Measurements from ENCODE around the gene UGDH. TPM values are rescaled to one million over a fixed set of nuclear protein-coding genes. Genes with fewer than 3 reads are reported as not detected.
"Not testable (repeated sequence)": the region's sequence is repeated elsewhere in the genome, so short reads cannot be mapped to it uniquely, and the experiment has no call there.

Gene UGDH
- total RNA-seq, 1 donor from 2014 or later, result 65.0 TPM

DNA sequence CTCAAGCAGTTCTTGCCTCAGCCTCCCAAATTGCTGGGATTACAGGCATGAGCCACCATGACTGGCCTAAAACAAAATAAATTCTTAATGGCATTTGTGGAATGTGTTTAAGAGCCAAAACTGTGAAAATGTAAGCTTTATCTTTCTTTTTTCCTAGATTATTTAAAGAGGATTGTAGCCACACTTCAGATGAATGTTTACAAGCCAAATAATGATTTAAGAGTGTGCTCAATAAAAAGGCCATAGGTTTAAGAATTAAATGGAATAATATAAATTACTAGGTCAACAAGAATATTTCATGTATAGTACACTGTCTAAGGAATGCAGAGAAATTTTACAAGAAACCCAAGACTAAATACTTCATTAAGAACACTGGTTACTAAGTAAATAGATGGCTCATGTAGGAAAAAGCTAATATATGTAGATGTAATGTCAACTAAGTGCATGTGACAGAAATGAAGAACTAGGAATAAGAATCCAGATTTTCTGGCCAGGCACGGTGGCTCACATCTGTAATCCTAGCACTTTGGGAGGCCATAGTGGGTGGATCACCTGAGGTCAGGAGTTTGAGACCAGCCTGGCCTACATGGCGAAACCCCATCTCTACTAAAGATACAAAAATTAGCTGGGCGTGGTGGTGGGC is 21.3 kb upstream of the UGDH start:
- no peaks in the 10 kb centered on the region for H3K27me3 ChIP-seq (ENCODE audit: control insufficient read depth, insufficient read depth, low read length)
- FAIRE-seq (no peak), DNase-seq (ENCODE audit: low read depth) (no peak)
- H3K36me3 ChIP-seq (ENCODE audit: control insufficient read depth, insufficient read depth, low read length), result no peaks in the 10 kb centered on the region
- H3K4me3 ChIP-seq (ENCODE audit: low read depth, low read length), result no peak overlapping the region
- TF ChIP-seq, protein P1, sequence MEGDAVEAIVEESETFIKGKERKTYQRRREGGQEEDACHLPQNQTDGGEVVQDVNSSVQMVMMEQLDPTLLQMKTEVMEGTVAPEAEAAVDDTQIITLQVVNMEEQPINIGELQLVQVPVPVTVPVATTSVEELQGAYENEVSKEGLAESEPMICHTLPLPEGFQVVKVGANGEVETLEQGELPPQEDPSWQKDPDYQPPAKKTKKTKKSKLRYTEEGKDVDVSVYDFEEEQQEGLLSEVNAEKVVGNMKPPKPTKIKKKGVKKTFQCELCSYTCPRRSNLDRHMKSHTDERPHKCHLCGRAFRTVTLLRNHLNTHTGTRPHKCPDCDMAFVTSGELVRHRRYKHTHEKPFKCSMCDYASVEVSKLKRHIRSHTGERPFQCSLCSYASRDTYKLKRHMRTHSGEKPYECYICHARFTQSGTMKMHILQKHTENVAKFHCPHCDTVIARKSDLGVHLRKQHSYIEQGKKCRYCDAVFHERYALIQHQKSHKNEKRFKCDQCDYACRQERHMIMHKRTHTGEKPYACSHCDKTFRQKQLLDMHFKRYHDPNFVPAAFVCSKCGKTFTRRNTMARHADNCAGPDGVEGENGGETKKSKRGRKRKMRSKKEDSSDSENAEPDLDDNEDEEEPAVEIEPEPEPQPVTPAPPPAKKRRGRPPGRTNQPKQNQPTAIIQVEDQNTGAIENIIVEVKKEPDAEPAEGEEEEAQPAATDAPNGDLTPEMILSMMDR (IDR thresholded peaks at IDR 0.05; ENCODE audit: insufficient read depth, low read length, severe bottlenecking), result no peak

DNA sequence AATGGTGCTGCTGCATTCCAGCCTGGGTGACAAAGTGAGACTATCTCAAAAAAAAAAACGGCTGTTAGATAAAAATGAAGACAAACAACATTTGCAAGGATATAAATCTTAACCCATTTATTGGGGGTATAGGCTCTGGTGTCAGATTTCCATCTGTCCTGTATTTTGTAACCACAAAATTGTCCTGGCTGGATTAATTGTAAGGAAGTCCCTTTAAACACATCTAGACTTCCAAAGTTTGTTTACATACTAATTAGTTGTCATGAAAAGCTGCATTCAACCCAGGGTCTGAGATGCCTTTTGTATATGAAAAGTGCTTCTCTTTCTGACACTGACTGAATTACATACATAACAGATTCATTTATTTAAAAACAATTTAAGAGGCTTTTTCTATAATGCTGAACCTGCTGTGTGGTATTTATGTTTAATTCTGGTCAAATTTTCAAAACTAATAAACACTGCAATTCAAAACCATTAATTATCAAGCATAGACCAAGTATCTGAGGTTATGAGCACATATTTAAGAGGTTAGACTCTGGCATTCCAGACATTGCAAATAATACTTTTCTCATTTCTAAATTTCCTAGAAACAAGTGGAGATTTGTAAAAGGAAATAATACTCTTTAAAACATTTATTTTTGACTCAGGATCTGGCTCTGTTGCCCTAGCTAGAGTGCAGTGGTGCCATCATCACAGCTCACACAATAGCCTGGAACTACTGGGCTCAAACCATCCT is 17.5 kb upstream of the UGDH start:
- FAIRE-seq (no peak), DNase-seq (ENCODE audit: low read depth) (no peak)
- TF ChIP-seq, protein P1 (IDR thresholded peaks at IDR 0.05; ENCODE audit: insufficient read depth, low read length, severe bottlenecking), result no peak
- Histone ChIP-seq H3K36me3 (ENCODE audit: control insufficient read depth, insufficient read depth, low read length) (no peaks in the 10 kb centered on the region), H3K4me3 (ENCODE audit: low read depth, low read length) (no peak overlapping the region), H3K27me3 (ENCODE audit: control insufficient read depth, insufficient read depth, low read length) (no peaks in the 10 kb centered on the region)

DNA sequence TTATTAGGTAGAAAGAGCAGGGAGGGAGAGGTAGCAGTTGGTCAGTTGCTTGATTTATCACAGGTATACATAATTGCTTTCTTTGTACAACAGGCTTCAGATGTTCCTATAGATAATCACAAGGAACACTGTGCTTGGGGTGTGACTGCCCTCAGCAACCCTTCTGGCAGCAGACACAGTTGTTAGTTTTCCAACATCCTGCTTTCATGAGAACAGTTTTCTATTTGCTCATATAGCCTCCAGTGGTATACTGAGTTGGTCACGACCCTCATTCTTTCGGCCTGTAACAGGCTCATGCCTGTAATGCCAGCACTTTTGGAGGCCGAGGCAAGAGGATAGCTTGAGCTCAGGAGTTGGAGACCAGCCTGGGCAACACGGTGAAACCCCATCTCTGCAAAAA is 16.8 kb upstream of the UGDH start:
- not testable (repeated sequence) for FAIRE-seq; DNase-seq (ENCODE audit: low read depth); H3K4me3 ChIP-seq (ENCODE audit: low read depth, low read length); H3K27me3 ChIP-seq (ENCODE audit: control insufficient read depth, insufficient read depth, low read length); H3K36me3 ChIP-seq (ENCODE audit: control insufficient read depth, insufficient read depth, low read length)

DNA sequence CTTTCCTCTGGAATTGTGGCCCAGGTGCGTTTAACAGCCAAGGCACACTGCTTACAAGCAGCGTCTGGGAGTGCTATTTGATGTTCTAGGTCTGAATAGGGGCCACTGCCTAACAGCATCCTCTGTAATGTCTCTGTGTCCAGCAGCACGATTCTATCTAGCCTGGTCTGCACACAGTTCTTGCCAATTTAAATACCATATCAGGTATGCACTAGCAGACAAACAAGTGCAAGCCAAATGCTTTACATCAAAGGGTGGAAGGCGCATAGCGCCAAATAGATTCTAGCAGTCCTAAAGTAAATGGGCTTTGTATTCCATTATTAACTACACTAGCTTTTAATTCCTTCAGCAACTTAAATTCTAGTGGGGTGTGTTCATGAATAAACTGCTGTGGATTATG is 15.8 kb upstream of the UGDH start:
- no peaks in the 10 kb centered on the region for H3K36me3 ChIP-seq (ENCODE audit: control insufficient read depth, insufficient read depth, low read length)
- TF ChIP-seq, protein P1 (IDR thresholded peaks at IDR 0.05; ENCODE audit: insufficient read depth, low read length, severe bottlenecking), result no peak
- no peak overlapping the region for H3K4me3 ChIP-seq (ENCODE audit: low read depth, low read length)
- no peak for FAIRE-seq
- no peak for DNase-seq (ENCODE audit: low read depth)
- H3K27me3 ChIP-seq (ENCODE audit: control insufficient read depth, insufficient read depth, low read length), result no peaks in the 10 kb centered on the region

DNA sequence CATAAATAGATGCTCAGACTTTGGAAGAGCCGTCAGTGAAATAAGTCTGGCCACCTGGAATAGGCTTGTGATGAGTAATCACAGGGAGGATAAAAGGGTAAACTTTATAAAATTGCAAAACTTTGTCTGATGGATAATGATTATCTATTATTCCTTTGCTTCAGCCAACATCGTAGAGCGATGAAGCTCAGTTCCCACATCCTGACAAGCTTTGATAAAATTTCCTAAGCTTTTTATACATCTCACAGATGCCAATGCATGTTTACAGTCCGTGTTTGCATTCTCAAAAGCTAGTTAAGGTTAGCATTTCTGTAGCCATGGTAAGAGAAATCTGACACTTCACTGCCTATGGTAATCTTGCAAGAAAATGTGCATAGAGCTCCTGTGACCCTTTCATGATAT is 15.4 kb upstream of the UGDH start:
- no peaks in the 10 kb centered on the region for H3K36me3 ChIP-seq (ENCODE audit: control insufficient read depth, insufficient read depth, low read length)
- FAIRE-seq (no peak), DNase-seq (ENCODE audit: low read depth) (peak; percentile 48)
- no peak overlapping the region for H3K4me3 ChIP-seq (ENCODE audit: low read depth, low read length)
- TF ChIP-seq, protein P1 (IDR thresholded peaks at IDR 0.05; ENCODE audit: insufficient read depth, low read length, severe bottlenecking), result no peak
- no peaks in the 10 kb centered on the region for H3K27me3 ChIP-seq (ENCODE audit: control insufficient read depth, insufficient read depth, low read length)

DNA sequence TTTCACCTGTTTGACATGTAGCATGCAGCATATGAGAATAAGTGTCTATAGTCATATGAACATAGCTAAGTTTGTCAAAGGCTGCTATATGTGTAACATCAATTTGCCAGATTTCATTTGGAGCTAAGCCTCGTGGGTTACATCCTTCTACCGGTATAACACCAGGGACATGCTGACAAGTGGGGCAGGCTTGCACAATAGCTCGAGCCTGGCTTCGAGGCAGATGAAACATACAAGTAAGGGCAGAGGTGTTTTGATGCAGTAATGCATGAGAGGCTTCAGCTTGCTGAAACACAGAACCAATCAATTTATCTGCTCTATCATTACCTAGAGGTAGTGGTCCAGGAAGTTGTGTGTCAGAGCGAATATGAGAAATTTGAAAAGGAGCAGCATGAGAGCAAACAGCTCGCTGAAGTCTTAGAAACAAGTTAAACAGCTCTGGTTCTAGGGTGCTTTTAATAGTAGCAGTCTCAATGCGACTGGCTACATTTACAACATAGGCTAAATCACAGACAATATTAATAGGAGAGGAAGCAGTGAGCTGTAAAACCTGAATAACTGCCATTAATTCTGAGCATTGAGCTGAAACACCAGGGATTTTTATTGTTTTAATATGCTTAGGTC is 14.9 kb upstream of the UGDH start:
- TF ChIP-seq, protein P1 (IDR thresholded peaks at IDR 0.05; ENCODE audit: insufficient read depth, low read length, severe bottlenecking), result no peak
- H3K36me3 ChIP-seq (ENCODE audit: control insufficient read depth, insufficient read depth, low read length), result no peaks in the 10 kb centered on the region
- H3K4me3 ChIP-seq (ENCODE audit: low read depth, low read length), result no peak overlapping the region
- no peaks in the 10 kb centered on the region for H3K27me3 ChIP-seq (ENCODE audit: control insufficient read depth, insufficient read depth, low read length)
- FAIRE-seq, result peak; percentile 18
- DNase-seq (ENCODE audit: low read depth), result peak; percentile 81
